Muscle of arm (tissue), 12 donors: ENCODE data around the gene TFCP2L1. TPM values are rescaled to one million over a fixed set of nuclear protein-coding genes. Genes with fewer than 3 reads are reported as not detected.

Experiments used
- DNase-seq: peaks from one replicate; pipeline ENCODE4 v3.0.0-alpha.2; 2013
- polyA plus RNA-seq, 12 donors: library from polyadenylated mRNA; unstranded; fragments of 120-200 nt; gene quantifications; one replicate each; pipeline ENCODE4 v1.2.1, GENCODE V29; 2013; ENCODE audit not compliant: insufficient read length in 12 of 12

Gene TFCP2L1
- polyA plus RNA-seq, 12 donors = 0.12 to 2.1 (median 0.44) TPM; not detected in 1

- DNase-seq = no peak
Measured at GRCh38 chr2:121243821-121244460, 41.1 kb downstream of the TFCP2L1 start.

- DNase-seq = no peak
Measured at GRCh38 chr2:121242976-121243375, 42.0 kb downstream of the TFCP2L1 start.

GRCh38 chr2:121242175-121242875, 42.7 kb downstream of the TFCP2L1 start:
- DNase-seq = no peak

- DNase-seq = no peak
Measured at GRCh38 chr2:121241466-121241865, 43.5 kb downstream of the TFCP2L1 start.

GRCh38 chr2:121240436-121240835, 44.6 kb downstream of the TFCP2L1 start:
- no peak for DNase-seq

- no peak for DNase-seq
Measured at GRCh38 chr2:121239969-121240368, 45.0 kb downstream of the TFCP2L1 start.

- no peak for DNase-seq
Measured at GRCh38 chr2:121239471-121239870, 45.5 kb downstream of the TFCP2L1 start.

GRCh38 chr2:121238828-121239227, 46.2 kb downstream of the TFCP2L1 start:
- no peak for DNase-seq

GRCh38 chr2:121237980-121238665, 46.9 kb downstream of the TFCP2L1 start:
- no peak for DNase-seq

GRCh38 chr2:121237336-121237979, 47.5 kb downstream of the TFCP2L1 start:
- DNase-seq = no peak

GRCh38 chr2:121236650-121237180, 48.3 kb downstream of the TFCP2L1 start:
- DNase-seq = no peak

GRCh38 chr2:121236101-121236640, 48.8 kb downstream of the TFCP2L1 start:
- DNase-seq = no peak

GRCh38 chr2:121235542-121235941, 49.5 kb downstream of the TFCP2L1 start:
- no peak for DNase-seq

GRCh38 chr2:121234791-121235190, 50.2 kb downstream of the TFCP2L1 start:
- DNase-seq = no peak

GRCh38 chr2:121234144-121234543, 50.9 kb downstream of the TFCP2L1 start:
- no peak for DNase-seq

- DNase-seq = no peak
Measured at GRCh38 chr2:121233486-121234110, 51.4 kb downstream of the TFCP2L1 start.

- no peak for DNase-seq
Measured at GRCh38 chr2:121232626-121233265, 52.3 kb downstream of the TFCP2L1 start.

GRCh38 chr2:121231385-121232000, 53.5 kb downstream of the TFCP2L1 start:
- DNase-seq = no peak

GRCh38 chr2:121228521-121228920, 56.5 kb downstream of the TFCP2L1 start:
- no peak for DNase-seq

- DNase-seq = peak; percentile 2
Measured at GRCh38 chr2:121227381-121228144, 57.4 kb downstream of the TFCP2L1 start.
